ENCODE results near the gene TMCC3.

- TF ChIP-seq CTCF (IDR thresholded peaks at IDR 0.05) = no peak
- TF ChIP-seq ZFX (IDR thresholded peaks at IDR 0.05; ENCODE audit: borderline replicate concordance) = no peak
These were observed 34.1 kb downstream of the TMCC3 start for GRCh38 chr12:94616203-94616729.

Measured in 22Rv1 (cell line).